ENCODE results near the gene SMNDC1. TPM values are rescaled to one million over a fixed set of nuclear protein-coding genes. Genes with fewer than 3 reads are reported as not detected.

The SMNDC1 gene
- total RNA-seq: 10 to 100 TPM; 36.4 to 39.2 TPM

DNA sequence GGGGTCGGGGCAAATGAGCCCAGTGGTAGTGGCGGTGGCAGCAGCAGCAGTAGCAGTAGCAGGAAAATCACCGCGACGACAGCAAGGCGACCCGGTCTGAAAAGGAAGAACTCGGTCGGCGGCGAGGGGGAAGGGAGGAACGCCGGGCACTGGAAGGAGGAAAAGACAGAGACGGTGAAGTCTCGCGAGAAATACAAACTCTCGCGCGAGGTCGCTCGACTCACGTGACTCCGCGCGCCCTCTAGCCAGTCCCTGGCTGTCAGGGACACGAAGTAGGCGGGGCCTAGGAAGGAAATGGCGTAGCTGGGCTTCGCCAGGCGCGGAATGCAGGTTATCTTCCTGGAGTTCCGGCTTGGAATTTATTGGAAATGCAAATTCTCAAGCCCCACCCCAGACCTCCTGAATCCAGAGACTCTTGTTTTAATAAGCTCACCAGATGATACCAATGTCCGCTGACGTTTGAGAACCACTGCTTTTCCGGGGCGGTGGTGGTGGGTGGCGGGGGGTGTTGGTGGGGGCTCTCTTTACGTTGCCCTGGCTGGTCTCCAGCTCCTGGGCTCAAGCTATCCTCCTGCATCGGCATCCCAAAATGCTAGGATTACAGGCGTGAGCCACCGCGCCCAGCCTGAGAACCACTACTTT, at the start of gene SMNDC1:
TSS of gene SMNDC1 (minus strand) at position 141 of the 642 bp plus-strand sequence. CDS start 1,333 bp downstream, outside the sequence.
- Mint-ChIP-seq H3K27ac (peak within 1 kb of the TSS; percentile 97), H3K4me1 (peaks cover 44% of the 10 kb centered on the region), H3K27me3 (no peaks in the 10 kb centered on the region), H3K9me3 (no peaks in the 10 kb centered on the region), H3K36me3 (peaks cover 22% of the 10 kb centered on the region), H3K4me3 (peak within 1 kb of the TSS; percentile 95)
- POLR2A ChIA-PET: interaction anchor here (0.6 to 1.9 kb wide), 13 partner anchors 10 to 367 kb away, joined by 3 to 15 read pairs (median 4); partner anchors contain the start of genes MXI1 and SMC3
- ATAC-seq (ENCODE audit: low read depth) (peak; percentile 91), DNase-seq (peak; percentile 96)

DNA sequence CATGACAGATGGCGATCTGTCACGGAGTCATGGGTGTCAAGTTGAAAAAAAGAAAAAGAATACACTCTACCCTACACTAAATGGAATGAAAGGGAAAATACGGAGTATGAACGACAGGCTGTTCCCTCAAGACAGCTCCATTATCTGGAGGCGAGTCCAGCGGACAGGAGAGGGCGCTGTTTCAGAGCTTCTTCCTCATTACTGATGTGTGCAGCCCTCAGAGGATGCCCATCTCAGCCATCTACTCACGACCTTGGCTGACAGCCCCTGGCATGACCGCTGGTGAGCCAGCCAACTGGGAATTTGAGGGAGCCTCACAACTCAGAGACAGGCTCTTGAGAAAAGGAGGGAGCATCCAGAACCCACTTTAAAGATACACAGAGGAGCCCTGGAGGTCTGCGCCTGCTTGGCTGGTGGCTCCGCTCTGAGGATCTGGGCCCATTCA, 49.6 kb upstream of the SMNDC1 start:
- H3K27ac Mint-ChIP-seq: no peak overlapping the region
- no peaks in the 10 kb centered on the region for H3K9me3 Mint-ChIP-seq
- POLR2A ChIA-PET: interaction anchor here (0.6 to 2.4 kb wide), 7 partner anchors 19 to 289 kb away, joined by 3 to 14 read pairs (median 5); partner anchors contain the start of gene DUSP5
- H3K27me3 Mint-ChIP-seq: peaks cover 12% of the 10 kb centered on the region
- ATAC-seq (ENCODE audit: low read depth) (peak; percentile 82), DNase-seq (peak; percentile 77)
- H3K36me3 Mint-ChIP-seq: no peaks in the 10 kb centered on the region
- peaks cover 36% of the 10 kb centered on the region for H3K4me1 Mint-ChIP-seq
- peak overlapping the region; percentile 44 for H3K4me3 Mint-ChIP-seq

DNA sequence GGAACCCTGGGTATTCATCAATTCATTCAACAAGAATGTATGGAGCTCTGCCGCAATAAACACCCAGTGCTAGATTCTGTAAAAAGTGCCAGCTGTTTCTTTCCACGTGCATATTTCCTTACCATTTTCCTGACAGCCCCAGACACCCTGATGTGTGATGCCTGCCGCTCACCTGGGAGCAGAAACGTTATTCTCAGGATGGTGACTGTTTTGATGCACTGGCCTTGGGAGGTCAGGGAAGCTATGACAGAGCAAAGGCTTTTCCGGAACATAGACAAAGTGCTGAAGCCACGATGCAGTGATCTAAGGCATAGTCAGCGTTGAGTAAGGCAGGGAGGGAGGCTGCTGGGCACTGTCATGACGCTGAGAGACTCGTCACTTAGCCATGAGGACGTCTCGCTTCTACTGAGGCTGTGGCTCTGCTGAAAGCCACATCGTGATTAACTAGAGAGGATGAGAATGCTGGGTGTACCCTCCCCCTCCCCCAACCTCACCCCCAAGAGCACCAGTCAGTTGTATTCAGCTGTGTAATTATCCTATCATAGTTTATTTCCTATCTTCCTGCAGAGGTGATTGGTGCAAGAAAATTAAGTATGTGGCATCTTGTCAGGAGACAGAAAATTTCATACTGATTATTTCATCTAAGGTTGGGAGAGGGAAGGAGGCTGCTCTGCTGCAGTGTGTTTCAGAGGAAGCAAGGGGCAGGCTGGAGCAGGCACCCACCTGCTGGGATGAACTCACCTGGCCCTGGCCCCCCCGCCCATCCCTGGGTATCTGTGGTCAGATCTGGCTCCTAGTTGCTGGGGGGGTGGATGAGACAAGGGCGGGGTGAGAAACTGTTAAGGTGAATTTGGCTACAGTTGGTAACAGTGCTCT, 48.8 kb upstream of the SMNDC1 start:
- no peaks in the 10 kb centered on the region for H3K9me3 Mint-ChIP-seq
- DNase-seq (no peak), ATAC-seq (ENCODE audit: low read depth) (peak; percentile 54)
- POLR2A ChIA-PET: interaction anchor here (0.7 to 2.4 kb wide), 4 partner anchors 18 to 145 kb away, joined by 3 to 14 read pairs (median 7); partner anchors contain the start of gene DUSP5
- peak overlapping the region; percentile 9 for H3K27ac Mint-ChIP-seq
- H3K36me3 Mint-ChIP-seq: no peaks in the 10 kb centered on the region
- H3K4me3 Mint-ChIP-seq: no peak overlapping the region
- peaks cover 10% of the 10 kb centered on the region for H3K27me3 Mint-ChIP-seq
- peaks cover 36% of the 10 kb centered on the region for H3K4me1 Mint-ChIP-seq

DNA sequence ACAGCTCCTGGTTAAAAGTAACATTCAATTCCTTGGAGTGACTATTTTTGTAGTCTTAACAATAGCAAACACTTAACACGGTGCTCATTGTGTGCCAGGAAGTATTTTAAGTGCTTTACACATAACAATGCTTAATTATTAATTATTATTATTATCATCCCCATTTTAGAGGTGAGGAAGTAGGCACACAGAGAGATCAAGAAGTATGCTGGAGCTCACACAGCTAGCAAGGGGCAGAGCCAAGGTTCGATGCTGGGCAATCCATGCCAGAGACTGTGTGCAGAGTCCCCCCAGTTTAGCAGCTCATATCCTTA, 48.2 kb upstream of the SMNDC1 start:
- H3K4me3 Mint-ChIP-seq: no peak overlapping the region
- H3K36me3 Mint-ChIP-seq: no peaks in the 10 kb centered on the region
- DNase-seq (no peak), ATAC-seq (ENCODE audit: low read depth) (no peak)
- H3K4me1 Mint-ChIP-seq: peaks cover 31% of the 10 kb centered on the region
- H3K27ac Mint-ChIP-seq: no peak overlapping the region
- H3K27me3 Mint-ChIP-seq: peaks cover 10% of the 10 kb centered on the region
- no peaks in the 10 kb centered on the region for H3K9me3 Mint-ChIP-seq
- POLR2A ChIA-PET: no interaction called here

DNA sequence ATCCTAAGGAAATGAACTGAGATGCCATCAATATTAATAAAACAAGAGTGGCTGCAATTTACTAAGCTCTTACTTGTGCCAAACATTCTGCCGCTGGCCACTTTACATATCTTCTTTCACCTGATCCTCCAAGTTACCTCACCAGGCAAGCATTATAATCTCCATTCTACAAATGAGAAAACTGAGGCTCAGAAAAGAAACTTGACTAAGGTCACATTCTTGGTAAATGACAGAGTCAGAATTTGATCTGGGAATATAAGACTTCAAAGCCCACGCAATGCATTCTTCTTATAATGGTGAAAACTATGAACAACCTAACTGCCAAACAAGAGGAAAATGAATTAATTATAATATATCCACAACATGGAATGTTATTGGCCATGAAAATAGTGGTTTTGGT, 46.1 kb upstream of the SMNDC1 start:
- peaks cover 29% of the 10 kb centered on the region for H3K4me1 Mint-ChIP-seq
- ATAC-seq (ENCODE audit: low read depth) (no peak), DNase-seq (no peak)
- no peak overlapping the region for H3K27ac Mint-ChIP-seq
- no peak overlapping the region for H3K4me3 Mint-ChIP-seq
- H3K27me3 Mint-ChIP-seq: peaks cover 19% of the 10 kb centered on the region
- POLR2A ChIA-PET: no interaction called here
- no peaks in the 10 kb centered on the region for H3K9me3 Mint-ChIP-seq
- no peaks in the 10 kb centered on the region for H3K36me3 Mint-ChIP-seq

DNA sequence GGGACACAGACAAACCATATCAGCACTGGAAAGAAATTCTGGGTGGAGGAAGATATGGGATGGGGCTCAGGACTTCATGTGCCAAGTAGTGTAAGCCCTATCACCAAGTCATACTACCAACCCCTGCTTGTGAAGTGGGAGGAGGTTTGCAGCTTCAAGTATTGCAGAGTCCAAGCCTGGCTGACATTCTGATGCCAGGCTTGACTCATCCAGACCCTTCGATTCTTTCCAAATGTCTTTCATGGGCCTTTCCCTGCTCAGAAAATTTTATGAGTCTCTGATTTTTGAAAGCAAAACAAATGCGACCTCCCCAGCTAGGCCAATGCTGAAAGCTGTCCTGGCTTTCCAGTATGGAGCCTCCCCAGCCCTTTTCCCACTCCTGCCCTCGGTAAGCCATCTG, 45.1 kb upstream of the SMNDC1 start:
- Mint-ChIP-seq H3K4me1 (peaks cover 22% of the 10 kb centered on the region), H3K27ac (no peak overlapping the region), H3K9me3 (no peaks in the 10 kb centered on the region), H3K27me3 (peaks cover 21% of the 10 kb centered on the region), H3K36me3 (no peaks in the 10 kb centered on the region), H3K4me3 (no peak overlapping the region)
- ATAC-seq (ENCODE audit: low read depth): no peak
- POLR2A ChIA-PET: no interaction called here
- DNase-seq: no peak

DNA sequence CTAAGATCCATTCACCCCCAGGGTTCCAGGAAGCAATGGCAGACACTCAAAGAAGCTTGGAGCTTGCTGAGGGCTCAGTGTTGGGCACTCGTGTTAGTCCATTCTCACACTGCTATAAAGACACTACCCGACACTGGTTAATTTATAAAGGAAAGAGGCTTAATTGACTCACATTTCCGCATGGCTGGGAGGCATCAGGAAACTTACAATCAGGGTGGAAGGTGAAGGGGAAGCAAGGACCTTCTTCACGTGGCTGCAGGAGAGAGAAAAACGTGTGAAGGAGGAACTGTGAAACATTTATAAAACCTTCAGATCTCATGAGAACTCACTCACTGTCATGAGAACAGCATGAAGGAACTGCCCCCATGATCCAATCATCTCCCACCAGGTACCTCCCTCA, 44.7 kb upstream of the SMNDC1 start:
- ATAC-seq (ENCODE audit: low read depth) (no peak), DNase-seq (no peak)
- H3K27ac Mint-ChIP-seq: no peak overlapping the region
- H3K4me1 Mint-ChIP-seq: peaks cover 17% of the 10 kb centered on the region
- H3K9me3 Mint-ChIP-seq: no peaks in the 10 kb centered on the region
- POLR2A ChIA-PET: no interaction called here
- H3K27me3 Mint-ChIP-seq: peaks cover 23% of the 10 kb centered on the region
- H3K4me3 Mint-ChIP-seq: no peak overlapping the region
- no peaks in the 10 kb centered on the region for H3K36me3 Mint-ChIP-seq

DNA sequence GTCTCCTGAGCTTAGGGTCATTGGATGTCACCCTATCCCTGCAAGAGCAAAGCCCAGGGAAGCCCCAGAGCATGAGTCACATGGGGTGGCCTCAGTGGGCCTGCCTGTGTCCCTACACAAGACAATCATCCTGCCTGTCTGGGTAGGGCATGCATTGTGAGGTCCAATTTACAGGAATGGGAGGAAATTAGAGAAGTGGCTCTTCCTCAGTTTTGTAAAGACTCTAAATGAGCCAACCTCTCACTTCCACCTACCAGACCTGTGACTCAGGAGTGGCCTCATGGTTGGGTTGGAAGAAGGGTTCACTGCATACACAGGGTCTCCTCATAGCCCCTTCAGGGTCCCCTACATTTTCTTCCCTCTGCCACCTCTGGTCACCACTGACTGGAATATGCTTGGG, 43.6 kb upstream of the SMNDC1 start:
- Mint-ChIP-seq H3K9me3 (no peaks in the 10 kb centered on the region), H3K4me1 (peaks cover 8% of the 10 kb centered on the region), H3K36me3 (no peaks in the 10 kb centered on the region), H3K27me3 (peaks cover 33% of the 10 kb centered on the region), H3K4me3 (no peak overlapping the region), H3K27ac (no peak overlapping the region)
- DNase-seq (no peak), ATAC-seq (ENCODE audit: low read depth) (no peak)
- POLR2A ChIA-PET: no interaction called here

DNA sequence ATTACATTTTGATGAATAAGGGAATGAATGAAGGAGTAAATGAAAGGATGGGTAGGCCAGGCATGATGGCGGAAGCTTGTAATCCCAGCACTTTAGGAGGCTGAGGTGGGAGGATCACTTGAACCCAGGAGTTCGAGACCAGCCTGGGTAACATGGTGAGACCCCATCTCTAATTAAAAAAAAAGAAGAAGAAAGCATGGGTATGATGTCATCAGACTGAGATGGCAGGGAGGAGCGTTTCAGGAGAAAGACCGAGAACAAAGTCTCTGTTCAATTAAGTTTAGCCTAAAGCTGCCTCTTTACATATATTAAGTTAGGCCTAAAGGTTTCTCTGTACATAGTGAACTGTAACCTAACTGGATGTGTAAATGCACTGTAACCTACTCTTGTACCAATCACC, 42.2 kb upstream of the SMNDC1 start:
- DNase-seq (no peak), ATAC-seq (ENCODE audit: low read depth) (no peak)
- Mint-ChIP-seq H3K27ac (no peak overlapping the region), H3K4me3 (no peak overlapping the region), H3K36me3 (no peaks in the 10 kb centered on the region), H3K27me3 (peaks cover 36% of the 10 kb centered on the region), H3K9me3 (no peaks in the 10 kb centered on the region), H3K4me1 (peaks cover 6% of the 10 kb centered on the region)
- POLR2A ChIA-PET: interaction anchor here (1.7 kb wide), 1 partner anchor 10 kb away, joined by 4 read pairs; no protein-coding TSS in a partner anchor

DNA sequence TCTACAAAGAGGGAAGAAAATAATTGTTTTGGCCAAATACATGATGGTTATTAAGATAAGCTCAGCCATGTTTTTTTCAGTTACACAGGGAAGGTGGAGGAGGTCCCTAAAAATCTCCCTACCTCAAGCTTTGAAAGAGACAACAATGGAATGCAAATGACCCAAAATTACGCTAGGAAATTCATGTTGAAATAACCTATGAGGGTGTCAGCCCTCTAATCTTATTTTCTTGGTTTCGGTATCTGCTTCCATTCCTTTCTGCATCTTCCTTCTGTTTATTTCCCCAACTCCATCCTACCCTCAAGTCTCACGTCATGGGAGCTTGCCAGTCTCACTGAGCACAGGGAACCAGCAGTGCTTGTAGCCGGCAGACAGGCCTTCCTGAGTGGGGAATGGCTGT, 40.6 kb upstream of the SMNDC1 start:
- DNase-seq (no peak), ATAC-seq (ENCODE audit: low read depth) (no peak)
- POLR2A ChIA-PET: interaction anchor here (0.7 to 1.1 kb wide), 2 partner anchors 15 to 70 kb away, joined by 3 read pairs; no protein-coding TSS in a partner anchor
- H3K9me3 Mint-ChIP-seq: no peaks in the 10 kb centered on the region
- H3K27ac Mint-ChIP-seq: no peak overlapping the region
- no peaks in the 10 kb centered on the region for H3K36me3 Mint-ChIP-seq
- peaks cover 34% of the 10 kb centered on the region for H3K27me3 Mint-ChIP-seq
- H3K4me1 Mint-ChIP-seq: peaks cover 8% of the 10 kb centered on the region
- H3K4me3 Mint-ChIP-seq: no peak overlapping the region

DNA sequence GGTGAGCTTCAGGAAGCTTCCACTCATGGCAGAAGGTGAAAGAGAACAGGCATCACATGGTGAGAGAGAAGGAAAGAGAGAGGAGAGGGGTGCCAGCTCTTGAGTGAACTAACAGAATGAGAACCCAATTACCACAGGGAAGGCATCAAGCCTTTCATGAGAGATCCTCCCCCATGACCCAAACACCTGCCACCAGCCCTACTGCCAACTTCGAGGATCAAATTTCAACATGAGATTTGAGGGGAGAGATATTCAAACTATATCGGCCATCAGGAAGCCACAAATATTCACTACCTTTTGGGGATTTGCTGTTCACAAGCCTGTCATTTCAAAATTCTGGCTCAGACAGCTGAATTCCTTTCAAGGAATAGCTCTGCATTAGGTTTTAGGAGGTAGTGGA, 39.9 kb upstream of the SMNDC1 start:
- Mint-ChIP-seq H3K9me3 (no peaks in the 10 kb centered on the region), H3K4me3 (no peak overlapping the region), H3K4me1 (peaks cover 10% of the 10 kb centered on the region), H3K27me3 (peaks cover 34% of the 10 kb centered on the region), H3K27ac (no peak overlapping the region), H3K36me3 (no peaks in the 10 kb centered on the region)
- no peak for DNase-seq
- POLR2A ChIA-PET: no interaction called here
- no peak for ATAC-seq (ENCODE audit: low read depth)

DNA sequence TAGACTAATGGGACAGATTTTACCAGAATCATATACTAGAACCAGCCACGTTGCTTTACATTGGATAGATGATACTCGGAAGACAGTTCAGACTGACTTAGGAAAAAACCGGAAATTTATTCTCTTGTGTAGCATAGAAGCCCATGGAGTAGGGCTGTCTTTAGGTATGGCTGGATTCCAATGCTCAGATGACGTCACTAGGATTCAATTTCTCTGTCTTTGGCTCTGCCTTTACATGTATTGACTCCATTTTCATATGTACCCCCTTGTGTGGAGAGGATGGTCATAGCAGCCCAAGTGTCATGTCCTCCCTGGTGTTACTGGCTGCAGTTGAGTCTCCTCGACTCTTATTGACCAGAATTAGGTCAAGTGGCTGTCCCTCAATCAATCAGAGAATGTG, 39.2 kb upstream of the SMNDC1 start:
- H3K36me3 Mint-ChIP-seq: no peaks in the 10 kb centered on the region
- peaks cover 10% of the 10 kb centered on the region for H3K4me1 Mint-ChIP-seq
- POLR2A ChIA-PET: no interaction called here
- no peak overlapping the region for H3K27ac Mint-ChIP-seq
- no peak for DNase-seq
- no peak for ATAC-seq (ENCODE audit: low read depth)
- no peaks in the 10 kb centered on the region for H3K9me3 Mint-ChIP-seq
- no peak overlapping the region for H3K4me3 Mint-ChIP-seq
- H3K27me3 Mint-ChIP-seq: peaks cover 34% of the 10 kb centered on the region

DNA sequence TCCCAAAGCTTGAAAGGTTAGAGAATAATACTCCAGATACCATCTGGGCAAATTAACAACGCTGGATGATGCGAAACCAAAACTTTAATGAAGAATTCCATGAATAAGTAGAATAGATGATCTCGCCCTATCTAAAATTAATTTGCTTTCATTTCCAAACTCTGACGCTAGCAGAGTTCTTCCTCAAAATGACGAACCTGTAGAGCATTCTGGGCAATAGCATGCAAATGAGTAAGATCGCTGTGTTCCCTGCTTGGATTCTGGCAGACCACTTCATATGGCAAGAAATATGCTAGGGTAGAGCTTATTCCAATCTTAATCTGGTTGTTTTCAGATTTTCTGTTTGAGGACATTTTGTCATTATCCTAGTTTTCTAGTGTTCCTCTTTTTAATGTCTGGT, 36.1 kb upstream of the SMNDC1 start:
- no peak overlapping the region for H3K4me3 Mint-ChIP-seq
- no peak overlapping the region for H3K27ac Mint-ChIP-seq
- ATAC-seq (ENCODE audit: low read depth) (no peak), DNase-seq (no peak)
- H3K4me1 Mint-ChIP-seq: peaks cover 24% of the 10 kb centered on the region
- peaks cover 5% of the 10 kb centered on the region for H3K36me3 Mint-ChIP-seq
- peaks cover 27% of the 10 kb centered on the region for H3K27me3 Mint-ChIP-seq
- H3K9me3 Mint-ChIP-seq: no peaks in the 10 kb centered on the region
- POLR2A ChIA-PET: no interaction called here

DNA sequence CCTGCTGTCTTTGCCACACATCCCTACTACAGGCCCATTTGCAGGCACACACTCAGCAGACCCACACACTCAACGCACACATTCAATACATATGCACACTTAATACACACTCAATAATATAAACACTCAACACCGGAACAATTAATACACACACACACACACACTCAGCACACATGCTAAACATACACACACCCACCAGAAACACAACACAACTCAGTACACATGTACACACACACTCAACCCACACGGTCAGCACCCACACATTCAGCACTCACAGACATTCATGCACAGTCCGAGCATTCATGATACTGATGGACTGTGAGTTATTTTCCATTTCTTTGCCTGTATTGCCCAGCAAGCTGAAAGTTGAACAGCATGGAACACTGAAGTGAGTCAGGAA, 35.4 kb upstream of the SMNDC1 start:
- no peak overlapping the region for H3K4me3 Mint-ChIP-seq
- ATAC-seq (ENCODE audit: low read depth) (no peak), DNase-seq (no peak)
- no peak overlapping the region for H3K27ac Mint-ChIP-seq
- H3K9me3 Mint-ChIP-seq: no peaks in the 10 kb centered on the region
- POLR2A ChIA-PET: interaction anchor here (1.1 kb wide), 1 partner anchor 183 kb away, joined by 3 read pairs; no protein-coding TSS in a partner anchor
- peaks cover 31% of the 10 kb centered on the region for H3K4me1 Mint-ChIP-seq
- H3K27me3 Mint-ChIP-seq: peaks cover 27% of the 10 kb centered on the region
- peaks cover 8% of the 10 kb centered on the region for H3K36me3 Mint-ChIP-seq
